ENCODE results near the gene ACD. TPM values are rescaled to one million over a fixed set of nuclear protein-coding genes. Genes with fewer than 3 reads are reported as not detected.

ACD gene
- total and polyA plus RNA-seq, 2 donors (not counting 1 experiment from before 2014, with no cell fraction given) = 47.6 to 71.4 TPM

DNA sequence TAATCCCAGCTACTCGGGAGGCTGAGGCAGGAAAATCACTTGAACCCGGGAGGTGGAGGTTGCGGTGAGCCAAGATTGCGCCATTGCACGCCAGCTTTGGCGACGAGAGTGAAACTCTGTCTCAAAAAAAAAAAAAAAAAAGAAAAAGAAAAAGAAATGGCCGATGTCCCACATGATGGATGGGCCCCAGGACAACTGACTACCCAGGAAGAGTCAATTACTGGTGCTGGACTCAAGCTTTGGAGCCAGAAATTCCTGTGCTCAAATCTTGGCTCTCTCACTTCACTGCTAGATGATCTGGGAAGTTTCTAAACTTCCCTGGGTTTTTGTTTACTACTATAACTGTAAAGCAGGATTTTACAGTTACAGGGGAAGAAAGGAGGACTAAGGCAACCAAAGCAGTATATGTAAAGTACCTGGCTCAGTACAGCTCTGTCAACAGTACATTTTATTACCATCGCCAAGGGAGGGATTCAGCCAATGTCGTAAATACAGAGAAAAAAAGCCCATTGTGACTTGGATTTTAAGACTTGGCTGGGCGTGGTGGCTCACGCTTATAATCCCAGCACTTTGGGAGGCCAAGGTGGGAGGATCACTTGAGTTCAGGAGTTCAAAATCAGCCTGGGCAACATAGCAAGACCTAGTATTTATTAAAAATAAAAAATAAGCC, 18.4 kb upstream of the ACD start:
- Histone ChIP-seq H3K4me3 (ENCODE audit: control extremely low read depth in 1 of 5, extremely low read depth in 1 of 5, insufficient read depth in 1 of 5, low read depth in 2 of 5, low read length in 4 of 5) (no peak overlapping the region), H4K20me1 (ENCODE audit: control insufficient read depth, insufficient read depth, low read length, poor library complexity, severe bottlenecking) (no peaks in the 10 kb centered on the region), H3K9ac (ENCODE audit: low read length) (no peak overlapping the region), H3K4me1 (ENCODE audit: control insufficient read depth in 2 of 2, insufficient read depth in 2 of 2, low read length in 2 of 2) (peaks cover 4 to 5% of the 10 kb centered on the region in 2 donors), H3K4me2 (replicated peaks; ENCODE audit: low read depth, low read length, poor library complexity, severe bottlenecking) (no peak overlapping the region), H3K27ac (ENCODE audit: low read length in 2 of 2) (no peak overlapping the region), H3K79me2 (ENCODE audit: control insufficient read depth, insufficient read depth, low read length) (no peaks in the 10 kb centered on the region), H2AFZ (ENCODE audit: insufficient read depth, low read depth, low read length, poor library complexity, severe bottlenecking) (no peak overlapping the region), H3K27me3 (replicated peaks in 1 of 4; ENCODE audit: control extremely low read depth in 1 of 4, control insufficient read depth in 3 of 4, insufficient read depth in 4 of 4, low read length in 3 of 4) (no peaks in the 10 kb centered on the region), H3K36me3 (replicated peaks in 1 of 2; ENCODE audit: control extremely low read depth in 1 of 2, control insufficient read depth in 1 of 2, extremely low read depth in 1 of 2, insufficient read depth in 2 of 2, low read length in 1 of 2) (peaks cover 0 to 11% of the 10 kb centered on the region in 2 experiments), H3K9me3 (ENCODE audit: control extremely low read depth in 1 of 3, control insufficient read depth in 2 of 3, insufficient read depth in 1 of 3, low read length in 2 of 3) (no peaks in the 10 kb centered on the region)
- no peak for ATAC-seq (ENCODE audit: low read depth)
- 100% methylated on average over 8 of the region's 12 CpGs for WGBS (ENCODE audit: insufficient coverage)
- TF ChIP-seq, protein P1, sequence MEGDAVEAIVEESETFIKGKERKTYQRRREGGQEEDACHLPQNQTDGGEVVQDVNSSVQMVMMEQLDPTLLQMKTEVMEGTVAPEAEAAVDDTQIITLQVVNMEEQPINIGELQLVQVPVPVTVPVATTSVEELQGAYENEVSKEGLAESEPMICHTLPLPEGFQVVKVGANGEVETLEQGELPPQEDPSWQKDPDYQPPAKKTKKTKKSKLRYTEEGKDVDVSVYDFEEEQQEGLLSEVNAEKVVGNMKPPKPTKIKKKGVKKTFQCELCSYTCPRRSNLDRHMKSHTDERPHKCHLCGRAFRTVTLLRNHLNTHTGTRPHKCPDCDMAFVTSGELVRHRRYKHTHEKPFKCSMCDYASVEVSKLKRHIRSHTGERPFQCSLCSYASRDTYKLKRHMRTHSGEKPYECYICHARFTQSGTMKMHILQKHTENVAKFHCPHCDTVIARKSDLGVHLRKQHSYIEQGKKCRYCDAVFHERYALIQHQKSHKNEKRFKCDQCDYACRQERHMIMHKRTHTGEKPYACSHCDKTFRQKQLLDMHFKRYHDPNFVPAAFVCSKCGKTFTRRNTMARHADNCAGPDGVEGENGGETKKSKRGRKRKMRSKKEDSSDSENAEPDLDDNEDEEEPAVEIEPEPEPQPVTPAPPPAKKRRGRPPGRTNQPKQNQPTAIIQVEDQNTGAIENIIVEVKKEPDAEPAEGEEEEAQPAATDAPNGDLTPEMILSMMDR (IDR thresholded peaks at IDR 0.05) = no peak
- TF ChIP-seq EZH2 (IDR thresholded peaks at IDR 0.05; ENCODE audit: borderline replicate concordance, insufficient read depth, low read depth, low read length, poor library complexity, severe bottlenecking) = no peak
- POLR2A ChIA-PET = interaction anchor here (0.7 kb wide), 1 partner anchor 86 kb away, joined by 3 read pairs; no protein-coding TSS in a partner anchor
- CTCF ChIA-PET = interaction anchor here (1.0 kb wide), 2 partner anchors 11 to 138 kb away, joined by 3 to 4 read pairs; no protein-coding TSS in a partner anchor
- Mint-ChIP-seq H3K27me3 (no peaks in the 10 kb centered on the region), H3K4me1 (peaks cover 14% of the 10 kb centered on the region), H3K4me3 (no peak overlapping the region), H3K9me3 (ENCODE audit: insufficient read depth) (no peaks in the 10 kb centered on the region), H3K27ac (no peak overlapping the region)
- DNase-seq = no peak
- intact Hi-C loops (cut with micrococcal nuclease) = no loop called here

DNA sequence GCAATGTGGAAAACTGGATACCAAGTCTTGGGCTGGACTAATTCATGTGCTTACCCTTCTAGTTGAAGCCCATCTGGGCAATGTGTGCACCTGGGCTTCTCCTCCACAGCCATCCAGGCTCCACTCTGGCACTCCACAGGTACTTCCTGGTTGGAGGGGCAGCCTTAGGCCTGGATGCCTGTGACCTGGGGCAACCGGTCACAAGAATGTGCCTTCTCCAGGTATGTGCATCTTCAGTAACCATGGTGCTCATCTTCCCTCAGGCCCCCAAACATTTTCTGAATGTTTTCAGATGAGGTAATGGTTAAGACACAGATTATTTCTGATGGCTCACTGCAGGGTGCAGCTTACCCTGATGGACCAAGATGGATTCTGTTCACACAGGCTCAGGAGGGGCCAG, 17.7 kb upstream of the ACD start:
- Histone ChIP-seq H3K9me3 (ENCODE audit: control extremely low read depth in 1 of 3, control insufficient read depth in 2 of 3, insufficient read depth in 1 of 3, low read length in 2 of 3) (no peaks in the 10 kb centered on the region), H3K9ac (ENCODE audit: low read length) (no peak overlapping the region), H3K27me3 (replicated peaks in 1 of 4; ENCODE audit: control extremely low read depth in 1 of 4, control insufficient read depth in 3 of 4, insufficient read depth in 4 of 4, low read length in 3 of 4) (no peaks in the 10 kb centered on the region), H3K79me2 (ENCODE audit: control insufficient read depth, insufficient read depth, low read length) (no peaks in the 10 kb centered on the region), H3K4me1 (ENCODE audit: control insufficient read depth in 2 of 2, insufficient read depth in 2 of 2, low read length in 2 of 2) (peaks cover 7 to 12% of the 10 kb centered on the region in 2 donors), H3K27ac (ENCODE audit: low read length in 2 of 2) (no peak overlapping the region), H4K20me1 (ENCODE audit: control insufficient read depth, insufficient read depth, low read length, poor library complexity, severe bottlenecking) (no peaks in the 10 kb centered on the region), H3K36me3 (replicated peaks in 1 of 2; ENCODE audit: control extremely low read depth in 1 of 2, control insufficient read depth in 1 of 2, extremely low read depth in 1 of 2, insufficient read depth in 2 of 2, low read length in 1 of 2) (peaks cover 0 to 4% of the 10 kb centered on the region in 2 experiments), H3K4me3 (ENCODE audit: control extremely low read depth in 1 of 5, extremely low read depth in 1 of 5, insufficient read depth in 1 of 5, low read depth in 2 of 5, low read length in 4 of 5) (no peak overlapping the region), H2AFZ (ENCODE audit: insufficient read depth, low read depth, low read length, poor library complexity, severe bottlenecking) (no peak overlapping the region), H3K4me2 (replicated peaks; ENCODE audit: low read depth, low read length, poor library complexity, severe bottlenecking) (no peak overlapping the region)
- POLR2A ChIA-PET = no interaction called here
- intact Hi-C loops (cut with micrococcal nuclease) = no loop called here
- CTCF ChIA-PET = interaction anchor here (1.0 to 1.4 kb wide), 2 partner anchors 139 to 160 kb away, joined by 3 to 4 read pairs; no protein-coding TSS in a partner anchor
- no peak overlapping the region for H3K27ac Mint-ChIP-seq
- no CpG with 5 or more reads among the region's 1 CpG for WGBS (ENCODE audit: insufficient coverage)
- peaks cover 17% of the 10 kb centered on the region for H3K4me1 Mint-ChIP-seq
- H3K9me3 Mint-ChIP-seq (ENCODE audit: insufficient read depth) = no peaks in the 10 kb centered on the region
- TF ChIP-seq EZH2 (IDR thresholded peaks at IDR 0.05; ENCODE audit: borderline replicate concordance, insufficient read depth, low read depth, low read length, poor library complexity, severe bottlenecking) = no peak
- TF ChIP-seq, protein P1 (IDR thresholded peaks at IDR 0.05) = no peak
- H3K4me3 Mint-ChIP-seq = no peak overlapping the region
- DNase-seq (no peak), ATAC-seq (ENCODE audit: low read depth) (no peak)
- H3K27me3 Mint-ChIP-seq = no peaks in the 10 kb centered on the region
